Astrocyte (in vitro differentiated cells and primary cell): ENCODE results near the gene PKD2L2. TPM values are rescaled to one million over a fixed set of nuclear protein-coding genes. Genes with fewer than 3 reads are reported as not detected.

ENCODE experiments used
- DNase-seq: peaks from one replicate; pipeline ENCODE4 v3.0.0-alpha.2; 2010; ENCODE audit warnings: low read depth
- FAIRE-seq: peaks from 2 replicates; lab custom pipeline; 2011; peaks lifted over from hg19 to GRCh38; lab: Jason Lieb, UNC
- H2AFZ ChIP-seq: 2 replicates; pipeline ENCODE4 v1.6.0; 2012; ENCODE audit warnings: low read depth, low read length, inconsistent platforms
- H3K27ac ChIP-seq: 2 replicates; pipeline ENCODE4 v1.5.1; 2011; ENCODE audit warnings: low read depth, low read length, inconsistent platforms
- H3K27me3 ChIP-seq: 2 replicates; pipeline ENCODE4 v1.6.0; 2011; ENCODE audit warnings: low read length, inconsistent platforms; ENCODE audit not compliant: insufficient read depth
- H3K36me3 ChIP-seq: 2 replicates; pipeline ENCODE4 v1.5.1; 2011; ENCODE audit warnings: low read length, inconsistent platforms; ENCODE audit not compliant: insufficient read depth
- H3K4me1 ChIP-seq: 2 replicates; pipeline ENCODE4 v1.5.1; 2011; ENCODE audit warnings: low read length, inconsistent platforms; ENCODE audit not compliant: insufficient read depth
- H3K4me2 ChIP-seq: 2 replicates; pipeline ENCODE4 v1.6.0; 2012; ENCODE audit warnings: low read length, inconsistent platforms
- H3K4me3 ChIP-seq: 2 replicates; pipeline ENCODE4 v1.5.1; 2011; ENCODE audit warnings: low read depth, mild to moderate bottlenecking, low read length, inconsistent platforms; ENCODE audit not compliant: insufficient read depth
- H3K79me2 ChIP-seq: 2 replicates; pipeline ENCODE4 v1.6.0; 2012; ENCODE audit warnings: mild to moderate bottlenecking, low read length, inconsistent platforms; ENCODE audit not compliant: insufficient read depth
- H3K9ac ChIP-seq: 2 replicates; pipeline ENCODE4 v1.6.0; 2012; ENCODE audit warnings: mild to moderate bottlenecking, low read length, inconsistent platforms
- H3K9me3 ChIP-seq: 2 replicates; pipeline ENCODE4 v1.5.1; 2012; ENCODE audit warnings: low read depth, mild to moderate bottlenecking, low read length, inconsistent platforms; ENCODE audit not compliant: insufficient read depth
- H4K20me1 ChIP-seq: 2 replicates; pipeline ENCODE4 v1.6.0; 2012; ENCODE audit warnings: low read length, inconsistent platforms; ENCODE audit not compliant: insufficient read depth
- H3K27ac Mint-ChIP-seq: one replicate; pipeline ENCODE4 v1.8.0; 2021; ENCODE audit warnings: mild to moderate bottlenecking, mixed read lengths; ENCODE audit not compliant: unreplicated experiment
- H3K27me3 Mint-ChIP-seq: one replicate; pipeline ENCODE4 v1.8.0; 2021; ENCODE audit warnings: low read depth, mixed read lengths; ENCODE audit not compliant: unreplicated experiment
- H3K36me3 Mint-ChIP-seq: one replicate; pipeline ENCODE4 v1.8.0; 2021; ENCODE audit warnings: low read depth, mixed read lengths; ENCODE audit not compliant: unreplicated experiment
- H3K4me1 Mint-ChIP-seq: one replicate; pipeline ENCODE4 v1.8.0; 2021; ENCODE audit warnings: low read depth, mixed read lengths; ENCODE audit not compliant: unreplicated experiment
- H3K4me3 Mint-ChIP-seq: one replicate; pipeline ENCODE4 v1.8.0; 2021; ENCODE audit warnings: mild to moderate bottlenecking, moderate library complexity, mixed read lengths; ENCODE audit not compliant: unreplicated experiment
- H3K9me3 Mint-ChIP-seq: one replicate; pipeline ENCODE4 v1.8.0; 2021; ENCODE audit warnings: mild to moderate bottlenecking, mixed read lengths; ENCODE audit not compliant: unreplicated experiment
- CTCF ChIP-seq: IDR thresholded peaks from 2 replicates; pipeline ENCODE4 v1.5.1; 2011; ENCODE audit warnings: low read depth, mild to moderate bottlenecking, inconsistent platforms, low read length, moderate library complexity; ENCODE audit not compliant: insufficient read depth
- EZH2 ChIP-seq: IDR thresholded peaks from 2 replicates; pipeline ENCODE4 v1.6.1; 2012; ENCODE audit warnings: mild to moderate bottlenecking, low read length, inconsistent platforms; ENCODE audit not compliant: insufficient read depth
- total RNA-seq: library from RNA; stranded (reverse); gene quantifications from 2 replicates; pipeline ENCODE4 v1.2.1, GENCODE V29; 2021

PKD2L2 gene
- total RNA-seq, 1 donor from 2014 or later, result not detected

DNA sequence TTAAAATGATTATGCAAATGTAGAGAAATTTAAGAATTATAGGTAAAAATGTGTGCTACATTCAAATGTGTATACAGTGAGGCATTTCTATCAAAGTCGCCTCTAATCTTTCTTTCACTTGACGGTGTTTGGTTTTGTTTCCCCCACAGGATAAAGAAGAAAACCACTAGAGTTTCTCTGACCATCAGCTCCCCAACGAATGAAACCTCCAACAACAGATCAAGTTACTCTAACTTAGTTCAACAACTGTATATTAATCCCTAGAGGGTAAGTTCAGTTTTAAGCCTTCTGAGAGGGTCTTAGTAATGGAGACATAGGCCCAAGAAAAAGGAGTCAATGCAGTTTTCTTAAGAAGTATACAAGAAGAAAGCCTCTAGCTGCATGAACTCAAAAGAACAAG lies 33.1 kb upstream of the PKD2L2 start:
- TF ChIP-seq EZH2, result no peak
- no peak for TF ChIP-seq CTCF
- peaks cover 4% of the 10 kb centered on the region for H3K4me1 Mint-ChIP-seq
- H3K27ac ChIP-seq, result no peak overlapping the region
- no peaks in the 10 kb centered on the region for H3K36me3 Mint-ChIP-seq
- no peaks in the 10 kb centered on the region for H3K27me3 ChIP-seq
- no peaks in the 10 kb centered on the region for H3K4me1 ChIP-seq
- no peak overlapping the region for H3K4me3 Mint-ChIP-seq
- no peak overlapping the region for H3K4me3 ChIP-seq
- no peak overlapping the region for H3K4me2 ChIP-seq
- H3K9ac ChIP-seq, result no peak overlapping the region
- H4K20me1 ChIP-seq, result no peaks in the 10 kb centered on the region
- H2AFZ ChIP-seq, result no peak overlapping the region
- H3K27me3 Mint-ChIP-seq, result no peaks in the 10 kb centered on the region
- no peaks in the 10 kb centered on the region for H3K36me3 ChIP-seq
- H3K9me3 ChIP-seq, result no peaks in the 10 kb centered on the region
- FAIRE-seq (no peak), DNase-seq (no peak)
- no peaks in the 10 kb centered on the region for H3K9me3 Mint-ChIP-seq
- no peaks in the 10 kb centered on the region for H3K79me2 ChIP-seq
- H3K27ac Mint-ChIP-seq, result no peak overlapping the region

- no peak for TF ChIP-seq CTCF
- no peak for TF ChIP-seq EZH2
- Histone ChIP-seq H3K79me2 (no peaks in the 10 kb centered on the region), H3K4me1 (no peaks in the 10 kb centered on the region), H3K9me3 (no peaks in the 10 kb centered on the region), H4K20me1 (no peaks in the 10 kb centered on the region), H3K9ac (no peak overlapping the region), H3K4me3 (no peak overlapping the region), H2AFZ (no peak overlapping the region), H3K27me3 (no peaks in the 10 kb centered on the region), H3K36me3 (no peaks in the 10 kb centered on the region), H3K27ac (no peak overlapping the region), H3K4me2 (no peak overlapping the region)
- no peaks in the 10 kb centered on the region for H3K27me3 Mint-ChIP-seq
- peaks cover 4% of the 10 kb centered on the region for H3K4me1 Mint-ChIP-seq
- no peak overlapping the region for H3K27ac Mint-ChIP-seq
- H3K4me3 Mint-ChIP-seq, result no peak overlapping the region
- H3K36me3 Mint-ChIP-seq, result no peaks in the 10 kb centered on the region
- FAIRE-seq (no peak), DNase-seq (no peak)
- no peaks in the 10 kb centered on the region for H3K9me3 Mint-ChIP-seq
Observed at GRCh38 chr5:137856916-137857862, 32.1 kb upstream of the PKD2L2 start.
